Adipocyte (in vitro differentiated cells): ENCODE measurements around the gene RPS5.
"Not testable (repeated sequence)": the region's sequence is repeated elsewhere in the genome, so short reads cannot be mapped to it uniquely, and the experiment has no call there.

Experiments
- DNase-seq: peaks from one replicate; pipeline ENCODE4 v3.0.0-alpha.2; 2015; ENCODE audit warnings: low read depth
- H3K27me3 ChIP-seq: replicated peaks from 2 replicates; pipeline ENCODE4 v1.7.0; 2013; ENCODE audit warnings: mild to moderate bottlenecking, low read length, moderate library complexity; ENCODE audit not compliant: control insufficient read depth, insufficient read depth
- H3K36me3 ChIP-seq: 2 replicates; pipeline ENCODE4 v1.7.0; 2013; ENCODE audit warnings: low read length, mild to moderate bottlenecking, moderate library complexity; ENCODE audit not compliant: control insufficient read depth, insufficient read depth, severe bottlenecking
- H3K4me1 ChIP-seq: 2 replicates; pipeline ENCODE4 v1.7.0; 2013; ENCODE audit warnings: mild to moderate bottlenecking, low read length, moderate library complexity; ENCODE audit not compliant: control insufficient read depth, insufficient read depth
- H3K4me3 ChIP-seq: 2 replicates; pipeline ENCODE4 v1.7.0; 2013; ENCODE audit warnings: mild to moderate bottlenecking, low read length, moderate library complexity
- H3K9ac ChIP-seq: 2 replicates; pipeline ENCODE4 v1.7.0; 2013; ENCODE audit warnings: mild to moderate bottlenecking, low read length, moderate library complexity
- H3K9me3 ChIP-seq: 2 replicates; pipeline ENCODE4 v1.7.0; 2013; ENCODE audit warnings: mild to moderate bottlenecking, low read length, moderate library complexity; ENCODE audit not compliant: control insufficient read depth

The RPS5 gene

DNA sequence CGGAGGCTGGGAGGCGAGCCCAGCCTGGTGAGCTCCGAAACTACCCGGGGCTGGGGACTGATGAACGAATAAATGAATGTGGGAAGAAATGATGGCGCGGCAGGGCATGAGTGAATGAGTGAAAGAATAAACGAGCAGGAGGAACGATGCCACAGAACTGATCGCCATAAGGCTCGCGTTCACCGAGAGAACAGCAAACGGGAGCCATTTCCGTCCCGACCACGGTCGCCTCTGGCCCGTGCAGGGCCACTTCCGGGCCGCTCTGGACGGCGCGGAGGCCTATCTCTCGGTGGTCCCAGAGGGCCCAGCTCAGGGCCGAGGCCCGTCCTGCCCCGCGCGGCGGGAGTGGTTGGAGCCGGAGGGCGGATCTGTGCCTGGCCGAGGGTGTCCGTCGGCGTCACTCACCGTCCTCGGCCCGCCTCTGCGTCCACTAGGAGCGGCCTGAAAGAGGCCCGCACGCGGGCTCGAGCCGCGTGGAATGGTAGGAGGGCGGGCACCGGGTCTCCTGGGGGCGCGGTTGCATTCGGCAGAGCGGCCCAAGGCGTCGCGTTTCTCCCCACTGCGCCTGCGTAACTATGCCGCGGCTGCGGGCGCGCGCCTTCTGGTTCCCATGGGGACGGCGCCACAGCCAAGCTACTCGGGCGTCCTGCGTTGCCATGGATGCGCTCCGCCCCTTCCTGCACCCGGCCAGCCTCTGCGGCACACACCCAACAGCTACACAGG lies 24.6 kb upstream of the RPS5 start, which contains the start of gene ZNF497:
Gene ZNF497 (minus strand): TSS at position 480 of the 723 bp plus-strand sequence. CDS start 5,116 bp downstream, outside the sequence.
- H3K27me3 ChIP-seq: no peaks in the 10 kb centered on the region
- H3K4me1 ChIP-seq: peaks cover 7% of the 10 kb centered on the region
- peak within 1 kb of the TSS; percentile 92 for H3K4me3 ChIP-seq
- peak within 1 kb of the TSS; percentile 99 for H3K9ac ChIP-seq
- H3K36me3 ChIP-seq: no peaks in the 10 kb centered on the region
- peak; percentile 98 for DNase-seq
- no peaks in the 10 kb centered on the region for H3K9me3 ChIP-seq

GRCh38 chr19:58364146-58364545 lies 22.9 kb upstream of the RPS5 start:
- Histone ChIP-seq H3K36me3 (no peaks in the 10 kb centered on the region), H3K9me3 (no peaks in the 10 kb centered on the region), H3K27me3 (no peaks in the 10 kb centered on the region), H3K4me3 (no peak overlapping the region), H3K9ac (no peak overlapping the region), H3K4me1 (peaks cover 6% of the 10 kb centered on the region)
- DNase-seq: no peak

DNA sequence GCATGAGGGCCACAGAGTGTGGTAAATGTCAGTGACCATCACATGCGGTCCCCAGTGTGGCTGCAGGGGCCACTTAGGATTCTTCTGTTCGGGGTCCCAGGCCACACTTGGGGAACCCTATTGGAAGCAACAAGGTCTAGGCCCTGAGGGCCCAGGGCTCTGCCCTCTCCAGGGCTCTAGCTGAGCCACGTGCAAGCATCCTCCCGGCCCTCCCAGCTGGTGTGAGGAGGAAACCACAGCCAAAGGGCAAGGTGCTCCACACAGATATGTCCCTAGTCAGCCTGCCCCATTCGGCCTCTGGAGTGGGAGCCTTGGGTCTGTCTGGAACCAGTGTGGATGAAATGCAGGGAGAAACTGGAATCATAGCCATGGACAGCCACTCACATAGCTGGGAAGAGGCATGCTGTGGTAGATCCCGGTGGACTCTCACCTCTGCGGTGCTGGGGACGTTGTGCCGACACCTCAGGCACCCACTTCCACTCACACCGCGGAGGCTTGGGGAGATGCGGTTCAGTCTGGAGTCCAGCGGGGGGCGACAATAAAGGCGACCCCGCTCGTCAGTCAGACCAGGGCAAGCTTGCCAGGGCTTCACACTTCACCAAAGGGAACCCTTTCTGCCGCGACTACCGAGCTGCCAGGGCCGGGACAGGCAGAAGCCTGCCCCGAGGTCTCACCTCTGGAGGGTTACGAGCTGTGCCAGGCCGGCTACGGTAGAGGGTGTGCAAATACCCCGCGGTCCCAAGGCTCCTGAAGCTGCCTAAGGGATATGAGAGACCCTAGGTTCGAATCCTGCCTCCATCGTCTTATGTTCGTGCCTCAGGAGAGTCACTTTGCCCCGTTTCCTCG lies 20.3 kb upstream of the RPS5 start:
- Histone ChIP-seq H3K9ac (no peak overlapping the region), H3K27me3 (no peaks in the 10 kb centered on the region), H3K36me3 (no peaks in the 10 kb centered on the region), H3K9me3 (no peaks in the 10 kb centered on the region), H3K4me3 (no peak overlapping the region), H3K4me1 (peaks cover 3% of the 10 kb centered on the region)
- no peak for DNase-seq

GRCh38 chr19:58367698-58368454 lies 19.2 kb upstream of the RPS5 start:
- Histone ChIP-seq H3K9me3 (no peaks in the 10 kb centered on the region), H3K4me1 (peaks cover 6% of the 10 kb centered on the region)

DNA sequence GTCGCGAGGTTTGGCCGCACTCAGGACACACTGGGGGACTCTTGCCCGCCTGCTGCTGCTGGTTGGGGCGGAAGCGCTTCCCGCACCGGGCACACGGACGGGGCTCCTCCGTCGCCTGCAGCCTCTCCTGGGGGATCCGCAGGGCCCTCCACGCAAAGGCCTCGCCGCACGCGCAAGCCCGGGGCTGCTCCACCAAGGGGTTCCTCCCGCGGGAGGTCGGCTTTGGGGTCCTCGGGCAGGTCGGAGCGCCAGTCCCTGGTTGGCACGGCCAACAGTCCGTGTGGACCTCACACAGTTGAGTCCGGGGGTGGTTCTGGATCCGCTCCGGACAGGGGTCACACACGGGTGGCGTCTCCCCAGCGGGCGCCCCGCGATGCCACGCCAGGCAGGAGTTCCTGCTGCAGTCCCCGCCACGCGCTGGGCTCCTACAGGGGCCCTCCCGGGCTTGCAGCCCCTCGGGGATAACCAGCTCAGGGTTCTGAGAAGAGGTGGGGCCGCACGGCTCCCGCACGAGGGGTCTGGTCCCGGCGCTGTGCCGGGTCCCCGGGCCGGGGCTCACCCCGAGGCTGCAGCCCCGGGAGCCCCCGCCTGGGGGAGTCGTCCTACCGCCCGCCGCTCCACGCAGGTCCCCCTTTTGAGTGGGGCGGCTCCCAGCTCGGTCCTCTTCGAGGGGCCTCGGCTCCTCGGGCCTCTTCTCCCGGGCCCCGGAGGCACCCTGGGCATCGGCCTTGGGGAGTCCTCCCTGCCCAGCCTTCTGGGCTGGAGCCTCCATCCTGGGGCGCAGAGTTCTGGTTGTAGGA lies 18.3 kb upstream of the RPS5 start:
- Histone ChIP-seq H3K9me3 (no peaks in the 10 kb centered on the region), H3K9ac (no peak overlapping the region), H3K4me3 (no peak overlapping the region), H3K4me1 (peaks cover 14% of the 10 kb centered on the region), H3K36me3 (no peaks in the 10 kb centered on the region), H3K27me3 (no peaks in the 10 kb centered on the region)
- DNase-seq: no peak

More at GRCh38 chr19:58367698-58368454, 19.2 kb upstream of the RPS5 start:
- Histone ChIP-seq H3K27me3 (no peaks in the 10 kb centered on the region), H3K4me3 (no peak overlapping the region), H3K36me3 (no peaks in the 10 kb centered on the region), H3K9ac (no peak overlapping the region)
- DNase-seq: no peak

- Histone ChIP-seq H3K4me1 (peaks cover 15% of the 10 kb centered on the region), H3K9ac (peak overlapping the region; percentile 13), H3K9me3 (no peaks in the 10 kb centered on the region), H3K4me3 (no peak overlapping the region), H3K27me3 (no peaks in the 10 kb centered on the region), H3K36me3 (no peaks in the 10 kb centered on the region)
- no peak for DNase-seq
These were observed 14.5 kb upstream of the RPS5 start for GRCh38 chr19:58372311-58373133.

DNA sequence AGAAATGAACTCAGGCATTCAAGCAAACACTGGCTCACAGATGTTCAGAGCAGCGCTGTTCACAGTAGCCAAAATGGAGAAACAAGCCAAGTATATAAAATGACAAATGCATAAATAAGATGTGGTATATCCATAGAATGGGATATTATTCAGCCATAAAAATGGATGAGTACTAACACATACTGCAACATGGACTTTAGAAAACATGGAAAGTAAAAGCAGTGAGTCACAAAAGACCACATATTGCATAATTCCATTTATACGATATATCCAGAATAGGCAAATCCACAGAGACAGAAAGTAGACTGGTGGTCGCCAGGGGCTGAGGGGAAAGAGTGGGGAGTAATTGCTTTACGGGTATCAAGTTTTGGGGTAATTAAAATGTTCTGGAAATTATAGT lies 12.9 kb upstream of the RPS5 start:
- H3K9me3 ChIP-seq: no peaks in the 10 kb centered on the region
- no peak for DNase-seq

GRCh38 chr19:58376724-58377123 lies 10.3 kb upstream of the RPS5 start:
- H3K4me1 ChIP-seq: peaks cover 27% of the 10 kb centered on the region
- not testable (repeated sequence) for H3K4me3 ChIP-seq, H3K27me3 ChIP-seq, H3K9ac ChIP-seq, H3K36me3 ChIP-seq, H3K9me3 ChIP-seq, DNase-seq

More for the DNA sequence above, 12.9 kb upstream of the RPS5 start:
- Histone ChIP-seq H3K9ac (no peak overlapping the region), H3K27me3 (no peaks in the 10 kb centered on the region), H3K4me1 (peaks cover 15% of the 10 kb centered on the region), H3K36me3 (no peaks in the 10 kb centered on the region), H3K4me3 (no peak overlapping the region)

DNA sequence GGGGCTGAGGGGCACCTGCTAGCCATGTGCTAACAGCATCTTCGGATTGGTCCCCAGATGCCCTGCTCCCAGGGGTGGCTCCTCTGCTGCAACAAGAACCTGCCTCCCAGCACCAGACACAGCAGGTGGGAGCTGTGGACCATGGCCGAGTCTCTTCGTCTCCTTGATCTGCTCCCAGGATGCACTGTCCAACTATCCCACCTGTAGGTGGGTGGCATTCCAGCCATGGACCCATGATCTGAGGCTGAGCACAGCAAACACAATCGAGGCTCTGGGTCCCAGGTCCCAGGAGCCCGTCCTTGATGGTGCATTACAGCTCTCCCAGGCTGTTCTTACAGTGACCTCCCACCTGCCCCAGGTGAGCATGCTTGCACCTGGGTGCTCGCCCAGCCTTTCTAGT lies 7.8 kb upstream of the RPS5 start:
- Histone ChIP-seq H3K9ac (no peak overlapping the region), H3K27me3 (no peaks in the 10 kb centered on the region), H3K4me1 (peaks cover 17% of the 10 kb centered on the region), H3K36me3 (no peaks in the 10 kb centered on the region), H3K4me3 (no peak overlapping the region), H3K9me3 (no peaks in the 10 kb centered on the region)
- no peak for DNase-seq

GRCh38 chr19:58380037-58380661 lies 6.9 kb upstream of the RPS5 start:
- DNase-seq: no peak
- no peaks in the 10 kb centered on the region for H3K36me3 ChIP-seq
- H3K9ac ChIP-seq: peak overlapping the region; percentile 91

More at GRCh38 chr19:58380037-58380661, 6.9 kb upstream of the RPS5 start:
- Histone ChIP-seq H3K4me3 (peak overlapping the region; percentile 87), H3K27me3 (no peaks in the 10 kb centered on the region), H3K9me3 (no peaks in the 10 kb centered on the region), H3K4me1 (peaks cover 17% of the 10 kb centered on the region)
